ENCODE measurements around the gene NRP1.
A peak's percentile ranks its signal among the peaks of the same experiment; 100 is the strongest.
"Not testable (repeated sequence)": the region's sequence is repeated elsewhere in the genome, so short reads cannot be mapped to it uniquely, and the experiment has no call there.

The NRP1 gene

DNA sequence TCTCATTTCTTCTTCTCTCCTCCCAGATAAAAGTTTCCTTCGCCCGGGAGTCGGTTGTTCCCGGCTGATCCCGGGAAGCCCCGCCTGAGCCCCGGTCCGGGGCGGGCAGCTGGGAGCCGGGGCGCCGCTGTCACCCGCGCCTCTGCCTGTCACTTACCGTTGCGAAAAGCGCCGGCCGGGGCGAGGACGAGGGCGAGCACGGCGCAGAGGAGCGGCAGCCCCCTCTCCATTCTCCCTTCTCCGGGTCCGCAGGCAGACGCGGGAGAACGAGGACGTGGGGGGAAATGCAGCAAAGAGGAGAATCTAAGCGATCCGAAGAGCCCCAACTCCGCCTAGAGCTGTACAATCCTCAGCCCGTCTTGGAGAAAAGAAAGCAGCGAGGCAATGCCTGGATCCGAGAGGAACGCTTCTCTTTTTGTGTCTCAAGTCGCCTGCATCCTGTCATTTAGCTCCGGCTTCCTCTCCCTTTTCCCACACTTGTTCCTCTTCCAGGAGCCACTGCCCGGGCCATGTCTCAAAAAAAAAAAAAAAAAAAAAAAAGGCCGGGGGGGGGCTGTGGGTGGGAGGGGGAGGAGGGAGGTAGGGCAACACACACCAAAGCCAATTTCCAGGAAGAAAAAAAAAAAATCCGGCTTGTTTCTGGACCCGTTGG is at the start of gene NRP1:
Gene NRP1, minus strand, starts transcription at position 515 of the 652 bp plus-strand sequence. Its CDS starts 285 bp downstream, at position 230.
- WGBS (ENCODE audit: insufficient coverage, insufficient read length): no CpG with 5 or more reads among the region's 44 CpGs
- DNase-seq (ENCODE audit: low read depth, low spot score): no peak
- peak within 1 kb of the TSS; percentile 61; the same call in 1 of the 2 replicates for H3K4me3 ChIP-seq (ENCODE audit: low read length)
- H3K4me1 ChIP-seq (ENCODE audit: control insufficient read depth, insufficient read depth, low read length): no peaks in the 10 kb centered on the region; the same call in 1 of the 2 replicates
- H3K27me3 ChIP-seq (ENCODE audit: control insufficient read depth, insufficient read depth, low read length): peaks cover 16% of the 10 kb centered on the region
- no peaks in the 10 kb centered on the region for H3K9me3 ChIP-seq (ENCODE audit: control insufficient read depth, insufficient read depth, low read length)
- H3K27ac ChIP-seq (ENCODE audit: low read length): no peak within 1 kb of the TSS
- H3K36me3 ChIP-seq (ENCODE audit: control insufficient read depth, insufficient read depth, low read length): no peaks in the 10 kb centered on the region

DNA sequence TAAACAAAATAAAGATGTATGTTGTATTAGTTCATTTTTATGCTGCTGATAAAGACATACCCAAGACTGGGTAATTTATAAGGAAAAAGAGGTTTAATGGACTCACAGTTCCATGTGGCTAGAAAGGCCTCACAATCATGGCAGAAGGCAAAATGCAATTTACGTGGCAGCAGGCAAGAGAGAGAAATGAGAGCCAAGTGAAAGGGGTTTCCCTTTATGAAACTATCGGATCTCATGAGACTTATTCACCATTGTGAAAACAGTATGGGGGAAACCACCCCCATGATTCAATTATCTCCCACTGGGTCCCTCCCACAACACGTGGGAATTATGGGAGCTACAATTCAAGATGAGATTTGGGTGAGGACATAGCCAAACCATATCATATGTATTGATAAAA is 49.7 kb upstream of the NRP1 start:
- not testable (repeated sequence) for H3K36me3 ChIP-seq (ENCODE audit: control insufficient read depth, insufficient read depth, low read length); H3K4me1 ChIP-seq (ENCODE audit: control insufficient read depth, insufficient read depth, low read length); H3K4me3 ChIP-seq (ENCODE audit: low read length); H3K9me3 ChIP-seq (ENCODE audit: control insufficient read depth, insufficient read depth, low read length); DNase-seq (ENCODE audit: low read depth, low spot score); H3K27ac ChIP-seq (ENCODE audit: low read length); H3K27me3 ChIP-seq (ENCODE audit: control insufficient read depth, insufficient read depth, low read length)
- no CpG with 5 or more reads among the region's 3 CpGs for WGBS (ENCODE audit: insufficient coverage, insufficient read length)

DNA sequence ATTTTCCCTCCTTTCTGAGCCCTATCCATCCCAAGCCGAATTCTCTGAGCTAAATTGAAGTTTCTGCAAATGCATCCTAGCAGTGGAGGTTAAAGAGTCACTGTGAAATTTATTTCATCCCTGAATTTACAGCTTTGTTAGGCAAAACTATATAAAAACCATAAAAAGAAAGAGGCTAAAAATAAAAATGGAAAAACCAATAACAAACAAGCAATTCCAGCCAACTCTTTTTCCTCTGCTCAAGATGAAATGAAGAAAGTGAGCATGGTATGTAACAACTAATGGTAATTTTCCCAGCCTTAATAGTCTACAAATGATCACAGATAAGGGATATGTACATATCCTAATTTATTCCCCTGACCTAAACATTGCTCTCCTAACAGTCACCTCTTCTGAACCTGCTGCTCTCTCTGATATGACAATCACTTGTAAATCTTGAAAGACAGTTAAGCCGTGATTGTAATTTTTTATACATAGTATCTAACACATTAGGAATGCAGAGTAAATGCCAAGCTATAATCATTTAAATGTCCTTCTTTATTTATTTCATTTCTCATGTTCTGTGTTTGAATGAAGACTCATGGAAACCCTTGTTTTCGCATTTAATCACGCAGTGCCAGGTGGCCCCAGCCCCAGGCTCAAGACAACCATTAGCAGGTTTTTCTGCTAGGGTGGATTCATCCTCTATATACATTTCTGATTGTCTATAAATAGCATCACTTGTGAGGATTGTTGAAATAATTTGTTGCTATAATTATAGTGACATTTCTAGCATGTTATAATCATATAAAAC is 48.6 kb upstream of the NRP1 start:
- no peaks in the 10 kb centered on the region for H3K9me3 ChIP-seq (ENCODE audit: control insufficient read depth, insufficient read depth, low read length)
- no peaks in the 10 kb centered on the region for H3K36me3 ChIP-seq (ENCODE audit: control insufficient read depth, insufficient read depth, low read length)
- WGBS (ENCODE audit: insufficient coverage, insufficient read length): no CpG with 5 or more reads among the region's 4 CpGs
- no peaks in the 10 kb centered on the region for H3K27me3 ChIP-seq (ENCODE audit: control insufficient read depth, insufficient read depth, low read length)
- H3K4me3 ChIP-seq (ENCODE audit: low read length): no peak overlapping the region
- H3K27ac ChIP-seq (ENCODE audit: low read length): no peak overlapping the region
- DNase-seq (ENCODE audit: low read depth, low spot score): no peak
- no peaks in the 10 kb centered on the region; the same call in 1 of the 2 replicates for H3K4me1 ChIP-seq (ENCODE audit: control insufficient read depth, insufficient read depth, low read length)

DNA sequence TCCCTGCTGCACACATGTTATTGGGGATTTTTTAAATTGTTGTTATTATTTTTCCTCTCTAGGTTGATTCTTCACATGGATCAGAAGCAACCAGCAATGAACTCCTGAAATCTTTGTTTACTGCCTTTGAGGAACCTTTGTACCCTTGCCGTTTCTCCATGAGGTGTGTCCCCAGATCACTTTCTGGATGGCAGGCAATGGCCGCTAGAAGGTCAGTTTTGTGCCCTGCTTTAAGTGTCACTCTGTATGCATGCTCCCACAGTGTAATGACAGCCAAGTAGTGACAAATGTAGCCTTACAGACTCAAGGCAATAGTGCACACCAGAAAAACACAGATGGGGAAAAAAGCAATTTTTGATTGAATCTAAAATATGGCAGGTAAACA is 47.7 kb upstream of the NRP1 start:
- H3K4me1 ChIP-seq (ENCODE audit: control insufficient read depth, insufficient read depth, low read length): no peaks in the 10 kb centered on the region; the same call in 1 of the 2 replicates
- no peaks in the 10 kb centered on the region for H3K27me3 ChIP-seq (ENCODE audit: control insufficient read depth, insufficient read depth, low read length)
- H3K4me3 ChIP-seq (ENCODE audit: low read length): no peak overlapping the region
- H3K27ac ChIP-seq (ENCODE audit: low read length): no peak overlapping the region
- H3K36me3 ChIP-seq (ENCODE audit: control insufficient read depth, insufficient read depth, low read length): no peaks in the 10 kb centered on the region
- no peak for DNase-seq (ENCODE audit: low read depth, low spot score)
- WGBS (ENCODE audit: insufficient coverage, insufficient read length): no CpG with 5 or more reads among the region's 2 CpGs
- H3K9me3 ChIP-seq (ENCODE audit: control insufficient read depth, insufficient read depth, low read length): no peaks in the 10 kb centered on the region

DNA sequence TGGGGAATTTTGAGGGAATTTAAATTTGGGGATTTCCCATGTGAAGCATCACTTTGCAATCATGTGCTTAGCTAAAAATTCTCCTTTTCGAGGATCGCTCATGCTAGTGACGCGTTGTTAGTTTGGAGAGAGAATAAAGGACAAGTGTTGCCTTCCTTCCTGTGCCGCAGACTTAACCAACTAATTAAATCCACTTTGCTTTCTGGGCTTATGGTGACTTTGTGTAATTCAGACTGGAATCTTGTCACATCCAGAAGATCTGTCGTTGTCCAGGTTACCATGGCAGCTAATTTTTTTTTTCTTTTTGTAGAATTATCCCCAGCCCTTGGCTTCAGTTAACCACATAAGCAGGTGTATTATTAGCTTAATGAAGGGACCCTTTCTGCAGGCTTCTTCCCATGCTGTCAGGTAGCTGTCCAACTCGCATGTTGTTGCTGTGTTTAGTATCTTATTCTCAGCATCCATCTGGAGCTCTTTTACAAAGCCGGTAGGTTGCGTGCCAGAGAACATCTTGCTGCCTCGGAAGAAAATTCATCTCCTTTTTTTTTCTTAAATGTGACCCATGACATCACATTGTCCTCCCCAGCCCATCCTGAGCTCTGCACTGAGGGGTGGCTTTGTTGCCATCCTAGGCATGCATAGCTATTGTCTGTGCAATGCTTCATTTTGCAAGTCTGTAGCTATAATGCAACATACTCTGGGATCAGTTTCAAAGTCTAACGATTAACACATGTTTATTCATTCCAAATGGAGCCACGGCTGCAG is 47.2 kb upstream of the NRP1 start:
- H3K36me3 ChIP-seq (ENCODE audit: control insufficient read depth, insufficient read depth, low read length): no peaks in the 10 kb centered on the region
- no peaks in the 10 kb centered on the region; the same call in 1 of the 2 replicates for H3K4me1 ChIP-seq (ENCODE audit: control insufficient read depth, insufficient read depth, low read length)
- H3K27me3 ChIP-seq (ENCODE audit: control insufficient read depth, insufficient read depth, low read length): no peaks in the 10 kb centered on the region
- WGBS (ENCODE audit: insufficient coverage, insufficient read length): no CpG with 5 or more reads among the region's 12 CpGs
- DNase-seq (ENCODE audit: low read depth, low spot score): no peak
- H3K9me3 ChIP-seq (ENCODE audit: control insufficient read depth, insufficient read depth, low read length): no peaks in the 10 kb centered on the region
- no peak overlapping the region for H3K4me3 ChIP-seq (ENCODE audit: low read length)
- no peak overlapping the region for H3K27ac ChIP-seq (ENCODE audit: low read length)

DNA sequence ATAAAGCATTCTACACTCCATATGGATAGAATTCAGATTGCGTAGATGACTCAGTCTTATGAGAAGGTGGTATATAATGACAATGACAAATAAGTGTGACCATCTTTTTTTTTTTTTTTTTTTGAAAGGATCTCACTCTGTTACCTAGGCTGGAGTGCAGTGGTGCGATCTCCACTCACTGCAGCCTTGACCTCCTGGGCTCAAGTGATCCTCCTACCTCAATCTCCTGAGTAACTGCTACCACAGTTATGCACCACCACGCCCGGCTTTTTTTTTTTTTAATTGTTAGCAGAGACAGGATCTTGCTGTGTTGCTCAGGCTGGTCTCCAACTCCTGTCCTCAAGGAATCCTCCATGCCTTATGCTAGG is 43.2 kb upstream of the NRP1 start:
- no peaks in the 10 kb centered on the region for H3K36me3 ChIP-seq (ENCODE audit: control insufficient read depth, insufficient read depth, low read length)

DNA sequence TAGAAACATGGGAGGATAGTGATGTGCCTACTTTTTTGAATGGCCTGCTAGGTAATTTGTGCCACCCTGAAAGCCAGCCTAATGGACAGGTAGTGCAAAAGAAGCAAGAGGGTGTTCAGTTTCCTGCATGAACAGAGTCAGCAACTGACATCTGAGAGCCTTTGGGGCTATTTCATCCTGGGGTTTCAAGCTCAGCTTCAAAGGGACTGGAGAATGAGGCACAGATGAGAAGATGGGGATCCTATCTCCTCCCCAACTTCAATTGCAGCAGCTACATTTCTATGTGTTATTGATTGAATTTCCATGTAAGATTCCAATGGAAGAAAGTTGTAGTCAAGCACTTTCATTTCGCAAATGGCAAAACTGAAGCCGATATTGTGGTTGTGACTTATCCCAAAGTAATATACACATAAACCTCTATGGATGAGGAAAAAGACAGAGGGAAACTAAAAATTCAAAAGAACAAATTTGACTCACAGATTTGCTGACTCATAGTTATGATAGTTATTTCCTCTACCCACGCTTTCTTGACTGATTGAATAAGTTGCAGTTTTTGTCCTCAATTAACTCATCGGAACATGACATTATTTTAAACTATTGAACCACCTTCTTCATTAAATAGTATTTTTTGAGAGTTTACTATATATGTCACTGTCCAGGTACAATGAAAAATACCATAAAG is 42.6 kb upstream of the NRP1 start:
- H3K4me3 ChIP-seq (ENCODE audit: low read length): no peak overlapping the region
- no peak for DNase-seq (ENCODE audit: low read depth, low spot score)

More for the DNA sequence above, 43.2 kb upstream of the NRP1 start:
- Histone ChIP-seq H3K9me3 (ENCODE audit: control insufficient read depth, insufficient read depth, low read length) (no peaks in the 10 kb centered on the region), H3K27ac (ENCODE audit: low read length) (no peak overlapping the region), H3K4me3 (ENCODE audit: low read length) (no peak overlapping the region), H3K27me3 (ENCODE audit: control insufficient read depth, insufficient read depth, low read length) (no peaks in the 10 kb centered on the region), H3K4me1 (ENCODE audit: control insufficient read depth, insufficient read depth, low read length) (no peaks in the 10 kb centered on the region; the same call in 1 of the 2 replicates)
- DNase-seq (ENCODE audit: low read depth, low spot score): no peak
- WGBS (ENCODE audit: insufficient coverage, insufficient read length): no CpG with 5 or more reads among the region's 4 CpGs

DNA sequence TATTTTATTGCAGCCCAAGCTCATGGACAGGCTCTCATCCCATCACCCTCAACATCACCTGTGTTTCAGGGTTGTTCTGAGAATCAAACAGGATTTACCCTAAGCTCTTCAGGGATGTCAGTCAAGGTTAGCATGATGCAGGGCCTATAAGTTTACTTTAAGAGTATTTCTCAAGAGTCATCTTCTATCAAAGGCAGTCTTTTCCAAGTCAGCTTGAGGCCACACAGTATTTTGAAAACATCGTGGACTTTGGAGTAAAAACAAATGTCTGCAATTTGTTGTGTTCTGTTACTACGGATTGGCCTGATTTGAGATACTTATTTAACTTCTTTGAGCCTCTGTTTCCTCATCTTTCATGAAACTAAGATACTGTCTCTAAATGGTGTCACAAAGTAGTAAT is 42.0 kb upstream of the NRP1 start:
- H3K9me3 ChIP-seq (ENCODE audit: control insufficient read depth, insufficient read depth, low read length): no peaks in the 10 kb centered on the region
- H3K4me3 ChIP-seq (ENCODE audit: low read length): no peak overlapping the region
- H3K4me1 ChIP-seq (ENCODE audit: control insufficient read depth, insufficient read depth, low read length): no peaks in the 10 kb centered on the region
- no peaks in the 10 kb centered on the region for H3K27me3 ChIP-seq (ENCODE audit: control insufficient read depth, insufficient read depth, low read length)
- DNase-seq (ENCODE audit: low read depth, low spot score): no peak
- H3K36me3 ChIP-seq (ENCODE audit: control insufficient read depth, insufficient read depth, low read length): no peaks in the 10 kb centered on the region
- H3K27ac ChIP-seq (ENCODE audit: low read length): no peak overlapping the region
- no CpG with 5 or more reads among the region's 2 CpGs for WGBS (ENCODE audit: insufficient coverage, insufficient read length)

More for the DNA sequence above, 42.6 kb upstream of the NRP1 start:
- H3K27me3 ChIP-seq (ENCODE audit: control insufficient read depth, insufficient read depth, low read length): no peaks in the 10 kb centered on the region
- H3K27ac ChIP-seq (ENCODE audit: low read length): no peak overlapping the region
- no peaks in the 10 kb centered on the region; the same call in 1 of the 2 replicates for H3K4me1 ChIP-seq (ENCODE audit: control insufficient read depth, insufficient read depth, low read length)
- H3K36me3 ChIP-seq (ENCODE audit: control insufficient read depth, insufficient read depth, low read length): no peaks in the 10 kb centered on the region
- WGBS (ENCODE audit: insufficient coverage, insufficient read length): no CpG with 5 or more reads among the region's 4 CpGs
- H3K9me3 ChIP-seq (ENCODE audit: control insufficient read depth, insufficient read depth, low read length): no peaks in the 10 kb centered on the region

DNA sequence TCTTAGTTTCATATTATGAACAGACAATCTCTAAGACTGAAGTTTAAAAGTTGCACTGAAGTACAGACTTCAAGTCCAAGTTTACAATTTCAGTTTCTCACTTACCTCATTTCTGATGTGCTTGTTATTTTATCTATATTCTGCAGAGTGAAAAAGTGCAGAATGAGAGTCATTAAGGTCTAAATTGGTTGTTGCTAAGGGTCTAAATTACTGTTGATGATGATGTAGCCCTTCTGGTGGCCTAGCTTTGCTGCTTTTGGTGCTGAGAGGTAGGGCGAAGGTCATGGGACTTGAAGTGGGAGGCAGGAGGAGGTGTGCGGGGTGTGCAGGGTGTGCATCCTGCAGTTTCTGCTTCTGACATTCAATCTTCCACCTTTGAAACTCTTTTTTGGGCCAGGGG is 38.8 kb upstream of the NRP1 start:
- Histone ChIP-seq H3K27ac (ENCODE audit: low read length) (no peak overlapping the region), H3K4me3 (ENCODE audit: low read length) (no peak overlapping the region; the same call in 1 of the 2 replicates), H3K27me3 (ENCODE audit: control insufficient read depth, insufficient read depth, low read length) (no peaks in the 10 kb centered on the region), H3K36me3 (ENCODE audit: control insufficient read depth, insufficient read depth, low read length) (no peaks in the 10 kb centered on the region), H3K9me3 (ENCODE audit: control insufficient read depth, insufficient read depth, low read length) (no peaks in the 10 kb centered on the region), H3K4me1 (ENCODE audit: control insufficient read depth, insufficient read depth, low read length) (no peaks in the 10 kb centered on the region)
- DNase-seq (ENCODE audit: low read depth, low spot score): no peak
- WGBS (ENCODE audit: insufficient coverage, insufficient read length): no CpG with 5 or more reads among the region's 2 CpGs

DNA sequence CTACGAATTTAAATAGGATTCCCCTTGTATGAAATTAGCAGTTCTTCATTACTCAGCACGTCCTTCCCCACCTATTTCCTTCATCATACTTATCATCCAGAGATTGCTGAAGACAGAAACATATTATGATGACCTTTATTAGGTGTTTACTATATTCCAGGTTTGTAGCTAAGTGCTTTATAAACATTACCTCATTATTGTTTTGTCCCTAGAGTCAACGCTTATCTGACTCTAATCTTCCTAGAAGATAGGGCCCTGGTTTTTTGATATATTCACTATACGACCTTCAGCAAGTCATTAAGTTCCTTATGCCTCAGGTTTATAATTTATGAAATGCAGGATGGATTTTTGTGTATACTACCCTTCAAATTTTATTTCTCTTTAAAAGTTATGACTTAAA is 36.8 kb upstream of the NRP1 start:
- Histone ChIP-seq H3K27ac (ENCODE audit: low read length) (no peak overlapping the region), H3K27me3 (ENCODE audit: control insufficient read depth, insufficient read depth, low read length) (no peaks in the 10 kb centered on the region), H3K4me1 (ENCODE audit: control insufficient read depth, insufficient read depth, low read length) (no peaks in the 10 kb centered on the region), H3K9me3 (ENCODE audit: control insufficient read depth, insufficient read depth, low read length) (no peaks in the 10 kb centered on the region), H3K4me3 (ENCODE audit: low read length) (no peak overlapping the region), H3K36me3 (ENCODE audit: control insufficient read depth, insufficient read depth, low read length) (no peaks in the 10 kb centered on the region)
- no peak for DNase-seq (ENCODE audit: low read depth, low spot score)
- no CpG with 5 or more reads among the region's 4 CpGs for WGBS (ENCODE audit: insufficient coverage, insufficient read length)
